HL-60 (cell line): ENCODE measurements around the gene AFAP1L2.

Source experiments
- CTCF ChIP-seq: IDR thresholded peaks from one replicate; pipeline ENCODE4 v1.5.1; 2011; ENCODE audit warnings: low read length, control low read depth, inconsistent platforms; ENCODE audit not compliant: insufficient read depth
- GABPA ChIP-seq: IDR thresholded peaks from 2 replicates; pipeline ENCODE4 v1.6.1; 2012; ENCODE audit warnings: low read depth
- POLR2AphosphoS5 ChIP-seq: IDR thresholded peaks from 2 replicates; pipeline ENCODE4 v1.6.1; 2012; ENCODE audit warnings: low read depth
- REST ChIP-seq: IDR thresholded peaks from 2 replicates; pipeline ENCODE4 v1.6.1; 2012; ENCODE audit warnings: low read depth; ENCODE audit not compliant: insufficient replicate concordance
- SPI1 ChIP-seq: IDR thresholded peaks from 2 replicates; pipeline ENCODE4 v1.6.1; 2012; ENCODE audit warnings: low read depth, mild to moderate bottlenecking, borderline replicate concordance

- TF ChIP-seq CTCF (no peak), GABPA (no peak), REST (no peak), SPI1 (no peak), POLR2AphosphoS5 (no peak)
Observed at GRCh38 chr10:114436941-114437340, 32.6 kb upstream of the AFAP1L2 start.
